K562 (cell line): ENCODE results near the gene ATP10B. TPM values are rescaled to one million over a fixed set of nuclear protein-coding genes. Genes with fewer than 3 reads are reported as not detected.

Experiments
- ATAC-seq: fragments of 200-7000 bp; cut with Tn5 transposase; 3 replicates; pipeline ENCODE4 v1.9.1; 2020; ENCODE audit warnings: moderate library complexity
- BruUV-seq: library from RNA; stranded (reverse); fragments of 400-500 nt; replicated peaks from 2 replicates; lab custom pipeline; 2021; lab: Mats Ljungman, UMichigan
- CTCF ChIA-PET: fragments of 300-600 bp; formaldehyde crosslinking; extraction: SDS; loops from one replicate; lab custom pipeline; 2021; ENCODE audit warnings: low intra/inter-chr PET ratio; lab: Yijun Ruan, JAX
- POLR2A ChIA-PET: fragments of 300-600, 350-650 bp; sonication (Branson Sonifier 250); formaldehyde crosslinking; extraction: SDS; loops from one replicate; lab custom pipeline; 2021; ENCODE audit warnings: antibody characterized with exemption, inconsistent platforms; lab: Yijun Ruan, JAX
- DNase-seq, 4 experiments: peaks; one replicate each; pipeline versions ENCODE4 v3.0.0 to v3.0.0-alpha.2; 2011 to 2018; ENCODE audit warnings: low spot score in 3 of 4, mixed read lengths in 3 of 4; ENCODE audit errors: extremely low read depth in 1 of 4
- FAIRE-seq: peaks from 2 replicates; lab custom pipeline; 2011; peaks lifted over from hg19 to GRCh38; lab: Jason Lieb, UNC
- H2AFZ ChIP-seq: 2 replicates; pipeline ENCODE4 v1.6.0; 2011; ENCODE audit warnings: low read depth, low read length, control low read depth, inconsistent platforms
- H3K27ac ChIP-seq: fragments of 200-600 bp; 3 replicates; pipeline ENCODE4 v1.8.0; 2011; ENCODE audit warnings: low read depth, mild to moderate bottlenecking, control low read depth, inconsistent platforms, low read length, moderate library complexity, mixed read lengths; ENCODE audit errors: extremely low read depth
- H3K27me3 ChIP-seq, 2 experiments: fragments of 300-600 bp in 1 of 2; 2 replicates in 1 of 2; 3 replicates in 1 of 2; pipeline versions ENCODE4 v1.6.0 to v1.8.0; 2011; ENCODE audit warnings: inconsistent platforms in 2 of 2, low read length in 2 of 2, mild to moderate bottlenecking in 1 of 2, mixed read lengths in 1 of 2, moderate library complexity in 1 of 2; ENCODE audit not compliant: control insufficient read depth in 2 of 2, insufficient read depth in 2 of 2
- H3K36me3 ChIP-seq: fragments of 300-600 bp; 3 replicates; pipeline ENCODE4 v1.8.0; 2011; ENCODE audit warnings: mild to moderate bottlenecking, low read length, inconsistent platforms; ENCODE audit not compliant: control insufficient read depth, insufficient read depth
- H3K4me1 ChIP-seq, 2 experiments: fragments of 200-600 bp in 1 of 2; replicated peaks in 1 of 2; 2 replicates in 1 of 2; 3 replicates in 1 of 2; pipeline versions ENCODE4 v1.5.1 to v1.8.0; 2011; ENCODE audit warnings: inconsistent platforms in 2 of 2, low read length in 2 of 2, mild to moderate bottlenecking in 1 of 2, mixed read lengths in 1 of 2, moderate library complexity in 1 of 2; ENCODE audit not compliant: control insufficient read depth in 2 of 2, insufficient read depth in 2 of 2
- H3K4me2 ChIP-seq: 2 replicates; pipeline ENCODE4 v1.6.1; 2011; ENCODE audit warnings: low read length, control low read depth, inconsistent platforms, mixed read lengths; ENCODE audit not compliant: insufficient read depth
- H3K4me3 ChIP-seq: fragments of 200-600 bp; sonication (generic), shearing (Covaris generic); 2 replicates; pipeline ENCODE4 v1.5.1; 2016; ENCODE audit warnings: control low read depth, inconsistent platforms
- H3K79me2 ChIP-seq: fragments of 200-600 bp; 3 replicates; pipeline ENCODE4 v1.8.0; 2011; ENCODE audit warnings: low read length, inconsistent platforms; ENCODE audit not compliant: control insufficient read depth, insufficient read depth
- H3K9ac ChIP-seq, 2 experiments: 2 replicates each; pipeline versions ENCODE4 v1.6.0 to v1.6.1; 2011; ENCODE audit warnings: low read depth in 2 of 2, low read length in 2 of 2, control low read depth in 1 of 2, inconsistent platforms in 1 of 2, mild to moderate bottlenecking in 1 of 2, mixed read lengths in 1 of 2; ENCODE audit not compliant: insufficient read depth in 1 of 2
- H3K9me1 ChIP-seq: one replicate; pipeline ENCODE4 v1.6.0; 2011; ENCODE audit warnings: inconsistent platforms, mild to moderate bottlenecking, low read length, moderate library complexity; ENCODE audit not compliant: control insufficient read depth, insufficient read depth
- H3K9me3 ChIP-seq: replicated peaks from 2 replicates; pipeline ENCODE4 v1.5.1; 2011; ENCODE audit warnings: low read depth, low read length, inconsistent platforms; ENCODE audit not compliant: control insufficient read depth, insufficient read depth
- H4K20me1 ChIP-seq: replicated peaks from 2 replicates; pipeline ENCODE4 v1.6.1; 2011; ENCODE audit warnings: low read length, inconsistent platforms, mixed read lengths; ENCODE audit not compliant: control insufficient read depth, insufficient read depth
- ATF7 ChIP-seq: fragments of 450-650 bp; IDR thresholded peaks from 2 replicates; pipeline ENCODE4 v1.7.1; 2014; ENCODE audit warnings: mild to moderate bottlenecking, moderate library complexity
- CBX2 ChIP-seq: fragments of 200-600 bp; sonication (generic); IDR thresholded peaks from one replicate; pipeline ENCODE4 v1.6.1; 2012; ENCODE audit warnings: mild to moderate bottlenecking, low read length, inconsistent platforms; ENCODE audit not compliant: insufficient read depth, poor library complexity, severe bottlenecking
- MAFF ChIP-seq: IDR thresholded peaks from 2 replicates; pipeline ENCODE4 v1.6.1; 2012; ENCODE audit warnings: low read length, improper control_type of control experiment
- NCOA2 ChIP-seq, 2 experiments: fragments of 450-650 bp; IDR thresholded peaks; 2 replicates each; pipeline ENCODE4 v1.6.1; 2018; ENCODE audit warnings: mild to moderate bottlenecking in 2 of 2, moderate library complexity in 1 of 2; ENCODE audit not compliant: partially characterized antibody in 2 of 2
- NCOA6 ChIP-seq: fragments of 450-650 bp; IDR thresholded peaks from 2 replicates; pipeline ENCODE4 v1.6.1; 2017; ENCODE audit warnings: mild to moderate bottlenecking
- PHB ChIP-seq: fragments of 250-450 bp; sonication (Bioruptor Pico); IDR thresholded peaks from 2 replicates; pipeline ENCODE4 v1.5.0; 2021
- POLR2AphosphoS5 ChIP-seq: IDR thresholded peaks from 2 replicates; pipeline ENCODE4 v1.6.1; 2011; ENCODE audit warnings: mild to moderate bottlenecking, low read depth, low read length, moderate library complexity; ENCODE audit not compliant: control insufficient read depth, insufficient read depth
- RNF219 ChIP-seq: fragments of 250-450 bp; sonication (Bioruptor Pico); IDR thresholded peaks from 2 replicates; pipeline ENCODE4 v1.5.0; 2022; ENCODE audit warnings: mild to moderate bottlenecking
- RUNX1 ChIP-seq: sonication (generic); IDR thresholded peaks from 2 replicates; pipeline ENCODE4 v1.6.1; 2016; ENCODE audit warnings: antibody characterized with exemption, low read depth
- SMAD1 ChIP-seq: fragments of 150-350 bp; IDR thresholded peaks from 2 replicates; pipeline ENCODE4 v1.6.1; 2014; ENCODE audit warnings: low read length, low read depth; ENCODE audit not compliant: partially characterized antibody
- SREBF1 ChIP-seq: fragments of 150-350 bp; IDR thresholded peaks from 2 replicates; pipeline ENCODE4 v1.6.1; 2014; ENCODE audit warnings: antibody characterized with exemption, low read depth, low read length, borderline replicate concordance
- SRF ChIP-seq, 2 experiments: fragments of 250-450, 450-650 bp in 1 of 2; sonication (Bioruptor Pico) in 1 of 2; sonication (generic) in 1 of 2; formaldehyde crosslinking; IDR thresholded peaks; 2 replicates each; pipeline versions ENCODE4 v1.5.0 to v1.5.1; 2020 to 2022; ENCODE audit warnings: mild to moderate bottlenecking in 1 of 2, missing genetic modification reagents in 1 of 2
- TSC22D4 ChIP-seq: fragments of 450-650 bp; IDR thresholded peaks from 2 replicates; pipeline ENCODE4 v1.6.1; 2016; ENCODE audit warnings: missing genetic modification characterization, missing biosample characterization, control low read depth
- WGBS: fragments of 100-300 bp; shearing (Covaris generic); methylation state at CpG from one replicate; pipeline ENCODE4 v1.1.6; 2016; ENCODE audit warnings: low coverage, mixed read lengths; ENCODE audit not compliant: insufficient coverage; ENCODE audit errors: missing lambda C conversion rate; 5-methylcytosine and 5-hydroxymethylcytosine counted together
- in situ Hi-C: fragments of 300-500 bp; cut with MboI; formaldehyde crosslinking; loops from 4 replicates; pipeline ENCODE4 v1.15.0; 2018; ENCODE audit warnings: inconsistent platforms, mixed read lengths
- intact Hi-C: fragments of 100-400 bp; cut with micrococcal nuclease; formaldehyde crosslinking; loops from 2 replicates; pipeline ENCODE4 v1.14.2; 2022
- polyA plus RNA-seq, 8 experiments: library from polyadenylated mRNA; depleted of rRNA in 4 of 8; stranded (reverse) in 5 of 8; unstranded in 3 of 8; fragments of >200 nt; fragmentation: Nextera tagmentation in 2 of 8; fragmentation: Illumina TruSeq in 1 of 8; extraction: Ambion mirVana in 2 of 8; extraction: Trizol in 1 of 8; gene quantifications; 2 replicates each; pipeline versions ENCODE4 v1.2.1 to v1.2.3, GENCODE V29; 2011 to 2014; ENCODE audit warnings: inconsistent platforms in 1 of 8, missing spikeins in 1 of 8
- total RNA-seq, 7 experiments: library from RNA; depleted of rRNA in 6 of 7; stranded (reverse); fragments of >200 nt in 6 of 7; fragmentation: Illumina TruSeq in 2 of 7; extraction: Trizol in 2 of 7; gene quantifications; 2 replicates each; pipeline versions ENCODE4 v1.2.1 to v1.2.3, GENCODE V29; 2011 to 2021; ENCODE audit warnings: low replicate concordance in 1 of 7
- TF ChIP-seq, protein P1 (sequence below): sonication (generic); formaldehyde crosslinking; IDR thresholded peaks from 2 replicates; pipeline ENCODE4 v1.9.0; 2022; ENCODE audit warnings: mild to moderate bottlenecking, missing genetic modification reagents

Gene ATP10B
- total and polyA plus RNA-seq, 9 of the 15 experiments (the other 6 are each of a cell fraction or from before 2014, with no cell fraction given), result 0.04 TPM; not detected in 8

DNA sequence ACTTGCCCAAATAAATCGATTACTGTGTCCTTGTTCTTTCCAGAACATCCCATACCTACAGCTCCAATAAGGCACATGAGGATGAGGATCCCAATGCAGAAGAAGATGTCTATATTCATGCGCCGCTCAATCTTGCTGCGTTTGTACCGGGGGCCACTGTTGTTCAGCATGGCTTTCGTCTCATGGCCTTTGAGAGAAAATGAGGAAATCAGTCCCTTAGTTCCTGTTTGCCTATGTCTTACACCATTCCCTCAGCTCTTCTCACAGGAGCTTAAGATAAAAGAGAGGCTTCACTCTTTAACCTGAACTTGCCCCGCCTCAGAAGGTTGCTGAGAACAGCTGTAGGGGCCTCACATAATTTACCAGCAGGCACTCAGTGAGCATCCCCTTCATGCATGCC, 211.6 kb downstream of the ATP10B start:
- DNase-seq, result no peak
- H3K4me1 ChIP-seq, result no peaks in the 10 kb centered on the region
- no peak overlapping the region for H3K9ac ChIP-seq
- BruUV-seq, result no TSS peak
- H3K4me2 ChIP-seq, result no peak overlapping the region
- intact Hi-C loops (no loop called here), in situ Hi-C loops (no loop called here)
- H3K27ac ChIP-seq, result no peak overlapping the region
- no peak for ATAC-seq
- H3K79me2 ChIP-seq, result no peaks in the 10 kb centered on the region
- H3K9me3 ChIP-seq, result no peaks in the 10 kb centered on the region
- no peaks in the 10 kb centered on the region for H3K36me3 ChIP-seq
- POLR2A ChIA-PET, result no interaction called here
- no peak overlapping the region for H3K4me3 ChIP-seq
- H4K20me1 ChIP-seq, result no peaks in the 10 kb centered on the region
- H2AFZ ChIP-seq, result no peak overlapping the region
- 1% methylated on average over 7 of the region's 7 CpGs for WGBS
- no peak for FAIRE-seq
- no peaks in the 10 kb centered on the region for H3K9me1 ChIP-seq
- CTCF ChIA-PET, result no interaction called here
- TF ChIP-seq RUNX1 (no peak), SRF (CRISPR knock-in tag; IDR thresholded peaks at IDR 0.05) (no peak), SMAD1 (no peak)
- no peaks in the 10 kb centered on the region for H3K27me3 ChIP-seq

DNA sequence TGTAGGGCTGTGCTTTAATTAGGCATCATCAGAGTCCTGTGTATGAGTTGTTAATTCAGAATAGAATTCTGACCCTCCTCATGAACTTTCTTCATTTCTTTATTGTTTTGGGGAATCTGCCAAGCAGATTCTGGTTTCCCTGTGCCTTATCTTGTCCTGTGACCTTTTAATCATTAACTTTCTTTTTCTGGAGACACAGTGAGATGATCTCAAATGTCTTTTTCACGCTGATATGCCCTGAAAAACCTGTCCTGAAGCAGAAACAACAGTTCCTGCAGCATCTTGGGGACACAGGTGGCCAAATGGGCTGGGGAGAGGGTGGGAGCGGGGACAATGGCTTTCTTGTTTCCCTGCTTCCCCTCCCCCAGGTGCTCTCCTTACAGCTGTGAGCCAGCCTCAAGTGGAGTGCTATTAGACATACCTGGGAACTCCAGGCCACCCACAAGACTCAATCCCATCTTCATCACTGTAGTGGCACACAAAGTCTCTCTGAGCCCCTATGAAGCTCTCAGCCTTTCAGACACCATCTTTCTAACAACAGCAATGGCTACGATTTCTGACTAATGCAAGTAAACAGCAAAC, 213.8 kb downstream of the ATP10B start:
- no peaks in the 10 kb centered on the region for H4K20me1 ChIP-seq
- H3K27me3 ChIP-seq, result no peaks in the 10 kb centered on the region
- no peak overlapping the region for H3K4me2 ChIP-seq
- no peak for DNase-seq
- no peaks in the 10 kb centered on the region for H3K4me1 ChIP-seq
- no peak overlapping the region for H3K4me3 ChIP-seq
- no TSS peak for BruUV-seq
- H3K9ac ChIP-seq, result no peak overlapping the region
- no peaks in the 10 kb centered on the region for H3K9me3 ChIP-seq
- ChIA-PET POLR2A (no interaction called here), CTCF (no interaction called here)
- no peak for ATAC-seq
- no peak overlapping the region for H2AFZ ChIP-seq
- no peaks in the 10 kb centered on the region for H3K9me1 ChIP-seq
- FAIRE-seq, result no peak
- H3K36me3 ChIP-seq, result no peaks in the 10 kb centered on the region
- WGBS, result 0% methylated on average over 3 of the region's 3 CpGs
- in situ Hi-C loops (no loop called here), intact Hi-C loops (no loop called here)
- no peaks in the 10 kb centered on the region for H3K79me2 ChIP-seq
- H3K27ac ChIP-seq, result no peak overlapping the region
- TF ChIP-seq POLR2AphosphoS5 (no peak), MAFF (no peak), SREBF1 (no peak), NCOA6 (no peak), TSC22D4 (tag) (no peak), RNF219 (CRISPR knock-in tag) (no peak), NCOA2 (IDR thresholded peaks at IDR 0.05; ENCODE audit: partially characterized antibody in 2 of 2) (no peak), PHB (CRISPR knock-in tag) (no peak), ATF7 (no peak), CBX2 (no peak)
- TF ChIP-seq, protein P1, sequence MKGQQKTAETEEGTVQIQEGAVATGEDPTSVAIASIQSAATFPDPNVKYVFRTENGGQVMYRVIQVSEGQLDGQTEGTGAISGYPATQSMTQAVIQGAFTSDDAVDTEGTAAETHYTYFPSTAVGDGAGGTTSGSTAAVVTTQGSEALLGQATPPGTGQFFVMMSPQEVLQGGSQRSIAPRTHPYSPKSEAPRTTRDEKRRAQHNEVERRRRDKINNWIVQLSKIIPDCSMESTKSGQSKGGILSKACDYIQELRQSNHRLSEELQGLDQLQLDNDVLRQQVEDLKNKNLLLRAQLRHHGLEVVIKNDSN, result no peak
